Cardiac muscle cell (in vitro differentiated cells and primary cell): Measurements from ENCODE around the gene CACNA2D3. TPM values are rescaled to one million over a fixed set of nuclear protein-coding genes. Genes with fewer than 3 reads are reported as not detected.

Experiments
- DNase-seq, 2 donors: peaks; one replicate each; pipeline versions ENCODE4 v3.0.0 to v3.0.0-alpha.2; 2010 to 2017; ENCODE audit warnings: low read depth in 1 of 2, low spot score in 1 of 2
- H3K27ac ChIP-seq: fragments of 200-600 bp; sonication (generic); 2 replicates; pipeline ENCODE4 v1.5.1; 2016
- H3K27me3 ChIP-seq: fragments of 200-600 bp; sonication (generic); 2 replicates; pipeline ENCODE4 v1.6.0; 2016; ENCODE audit warnings: control low read depth
- H3K36me3 ChIP-seq: fragments of 200-600 bp; sonication (generic); 2 replicates; pipeline ENCODE4 v1.5.1; 2016; ENCODE audit warnings: control low read depth
- H3K4me1 ChIP-seq: fragments of 200-600 bp; sonication (generic); 2 replicates; pipeline ENCODE4 v1.8.1; 2017; ENCODE audit warnings: low read depth, mild to moderate bottlenecking, mixed run types
- H3K4me3 ChIP-seq: fragments of 200-600 bp; sonication (generic); 2 replicates; pipeline ENCODE4 v1.5.1; 2016; ENCODE audit warnings: mild to moderate bottlenecking
- H3K9me3 ChIP-seq: fragments of 200-600 bp; sonication (generic); 2 replicates; pipeline ENCODE4 v1.5.1; 2017; ENCODE audit warnings: low read depth, mild to moderate bottlenecking, control low read depth
- polyA plus RNA-seq: library from polyadenylated mRNA; unstranded; fragments of >200 nt; fragmentation: Nextera tagmentation; extraction: Ambion mirVana; gene quantifications from 2 replicates; pipeline ENCODE4 v1.2.1, GENCODE V29; 2016
- total RNA-seq: library from RNA; depleted of rRNA; stranded (reverse); fragments of >200 nt; gene quantifications from 2 replicates; pipeline ENCODE4 v1.2.3, GENCODE V29; 2016
- TF ChIP-seq, protein P1 (sequence below): IDR thresholded peaks from 2 replicates; pipeline ENCODE4 v1.5.1; 2012; ENCODE audit warnings: low read depth, mild to moderate bottlenecking, low read length

Gene CACNA2D3
- total and polyA plus RNA-seq, 2 experiments from 2014 or later: 0.45 to 0.59 TPM

- Histone ChIP-seq H3K27me3 (no peaks in the 10 kb centered on the region), H3K36me3 (no peaks in the 10 kb centered on the region), H3K4me3 (no peak overlapping the region), H3K4me1 (peaks cover 10% of the 10 kb centered on the region), H3K9me3 (no peaks in the 10 kb centered on the region), H3K27ac (no peak overlapping the region)
- DNase-seq: peak; percentile 24 to 25
- TF ChIP-seq, protein P1, sequence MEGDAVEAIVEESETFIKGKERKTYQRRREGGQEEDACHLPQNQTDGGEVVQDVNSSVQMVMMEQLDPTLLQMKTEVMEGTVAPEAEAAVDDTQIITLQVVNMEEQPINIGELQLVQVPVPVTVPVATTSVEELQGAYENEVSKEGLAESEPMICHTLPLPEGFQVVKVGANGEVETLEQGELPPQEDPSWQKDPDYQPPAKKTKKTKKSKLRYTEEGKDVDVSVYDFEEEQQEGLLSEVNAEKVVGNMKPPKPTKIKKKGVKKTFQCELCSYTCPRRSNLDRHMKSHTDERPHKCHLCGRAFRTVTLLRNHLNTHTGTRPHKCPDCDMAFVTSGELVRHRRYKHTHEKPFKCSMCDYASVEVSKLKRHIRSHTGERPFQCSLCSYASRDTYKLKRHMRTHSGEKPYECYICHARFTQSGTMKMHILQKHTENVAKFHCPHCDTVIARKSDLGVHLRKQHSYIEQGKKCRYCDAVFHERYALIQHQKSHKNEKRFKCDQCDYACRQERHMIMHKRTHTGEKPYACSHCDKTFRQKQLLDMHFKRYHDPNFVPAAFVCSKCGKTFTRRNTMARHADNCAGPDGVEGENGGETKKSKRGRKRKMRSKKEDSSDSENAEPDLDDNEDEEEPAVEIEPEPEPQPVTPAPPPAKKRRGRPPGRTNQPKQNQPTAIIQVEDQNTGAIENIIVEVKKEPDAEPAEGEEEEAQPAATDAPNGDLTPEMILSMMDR: no peak
Measured at GRCh38 chr3:54713455-54713854, 591.1 kb downstream of the CACNA2D3 start.

GRCh38 chr3:54714035-54714434, 591.7 kb downstream of the CACNA2D3 start:
- DNase-seq: peak in 1 of 2 donors; percentile 17
- TF ChIP-seq, protein P1: no peak
- Histone ChIP-seq H3K4me1 (peaks cover 10% of the 10 kb centered on the region), H3K27ac (no peak overlapping the region), H3K36me3 (no peaks in the 10 kb centered on the region), H3K9me3 (no peaks in the 10 kb centered on the region), H3K27me3 (no peaks in the 10 kb centered on the region), H3K4me3 (no peak overlapping the region)

DNA sequence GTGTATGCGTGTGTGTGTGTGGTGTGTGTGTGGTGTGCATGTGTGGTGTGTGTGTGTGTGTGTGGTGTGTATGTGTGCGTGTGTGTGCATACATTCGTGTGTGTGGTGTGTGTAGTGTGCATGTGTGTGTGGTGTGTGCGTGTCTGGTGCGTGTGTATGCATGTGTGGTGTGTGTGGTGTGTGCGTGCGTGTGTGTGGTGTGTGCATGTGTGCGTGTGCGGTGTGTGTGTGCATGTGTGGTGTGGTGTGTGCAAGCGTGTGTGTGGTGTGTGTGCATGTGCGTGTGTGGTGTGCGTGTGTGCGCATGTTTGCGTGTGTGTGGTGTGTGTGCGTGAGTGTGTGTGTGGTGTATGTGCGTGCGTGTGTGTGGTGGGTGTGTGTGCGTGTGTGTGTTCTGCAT, 595.2 kb downstream of the CACNA2D3 start:
- H3K4me1 ChIP-seq: peaks cover 10% of the 10 kb centered on the region
- no peaks in the 10 kb centered on the region for H3K36me3 ChIP-seq
- DNase-seq: no peak
- H3K27ac ChIP-seq: no peak overlapping the region
- H3K27me3 ChIP-seq: no peaks in the 10 kb centered on the region
- TF ChIP-seq, protein P1: no peak
- no peak overlapping the region for H3K4me3 ChIP-seq
- H3K9me3 ChIP-seq: no peaks in the 10 kb centered on the region

- no peaks in the 10 kb centered on the region for H3K9me3 ChIP-seq
Measured at GRCh38 chr3:54719914-54720313, 597.6 kb downstream of the CACNA2D3 start.

DNA sequence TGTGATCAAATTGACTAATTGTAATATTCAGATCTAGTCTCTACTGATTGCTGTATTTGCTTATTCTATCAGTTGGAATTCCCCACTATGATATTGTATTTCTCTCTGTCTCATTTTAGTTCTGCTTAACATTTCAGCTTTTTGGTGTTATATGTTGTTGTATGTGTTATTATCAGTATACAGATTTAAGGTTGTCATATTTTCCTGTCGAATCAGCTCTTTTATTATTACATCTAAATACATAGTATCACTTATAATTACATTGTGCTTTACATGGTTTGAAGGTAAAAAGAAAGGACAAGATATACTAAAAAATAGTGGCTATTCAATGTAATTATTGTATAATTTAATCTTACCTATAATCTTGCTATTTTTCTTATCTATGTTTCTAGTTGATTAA, 598.3 kb downstream of the CACNA2D3 start:
- Histone ChIP-seq H3K9me3 (no peaks in the 10 kb centered on the region), H3K4me1 (no peaks in the 10 kb centered on the region), H3K4me3 (no peak overlapping the region), H3K27ac (no peak overlapping the region), H3K27me3 (no peaks in the 10 kb centered on the region), H3K36me3 (no peaks in the 10 kb centered on the region)
- no peak for DNase-seq
- TF ChIP-seq, protein P1: no peak

More at GRCh38 chr3:54719914-54720313, 597.6 kb downstream of the CACNA2D3 start:
- Histone ChIP-seq H3K27ac (no peak overlapping the region), H3K4me3 (no peak overlapping the region), H3K4me1 (no peaks in the 10 kb centered on the region), H3K36me3 (no peaks in the 10 kb centered on the region), H3K27me3 (no peaks in the 10 kb centered on the region)
- TF ChIP-seq, protein P1: no peak
- no peak for DNase-seq
